Natural killer cell (primary cell): Measurements from ENCODE around the gene TAS2R9. TPM values are rescaled to one million over a fixed set of nuclear protein-coding genes. Genes with fewer than 3 reads are reported as not detected.

Experiments used
- ATAC-seq, 3 donors: fragments of 150-1000 bp in 2 of 3; fragments of 200-7000 bp in 1 of 3; cut with Tn5 transposase; 1 replicate in 1 of 3; 2 replicates in 2 of 3; pipeline ENCODE4 v1.10.0; 2021; ENCODE audit warnings: mild to moderate bottlenecking in 2 of 3, moderate library complexity in 2 of 3
- DNase-seq, 2 donors: peaks; one replicate each; pipeline versions ENCODE4 v3.0.0 to v3.0.0-alpha.2; 2013 to 2021; ENCODE audit warnings: mixed read lengths in 1 of 2
- H3K27ac ChIP-seq: one replicate; pipeline ENCODE4 v1.5.1; 2013; ENCODE audit warnings: mild to moderate bottlenecking, low read length
- H3K27me3 ChIP-seq: one replicate; pipeline ENCODE4 v1.6.1; 2013; ENCODE audit warnings: low read length; ENCODE audit not compliant: control insufficient read depth, insufficient read depth
- H3K36me3 ChIP-seq: one replicate; pipeline ENCODE4 v1.6.1; 2013; ENCODE audit warnings: low read length; ENCODE audit not compliant: control insufficient read depth, insufficient read depth
- H3K4me1 ChIP-seq: one replicate; pipeline ENCODE4 v1.6.1; 2013; ENCODE audit warnings: low read length; ENCODE audit not compliant: control insufficient read depth, insufficient read depth
- H3K4me3 ChIP-seq: one replicate; pipeline ENCODE4 v1.5.1; 2013; ENCODE audit warnings: low read length
- H3K9me3 ChIP-seq: one replicate; pipeline ENCODE4 v1.6.1; 2013; ENCODE audit warnings: low read length; ENCODE audit not compliant: control insufficient read depth, insufficient read depth
- H3K27ac Mint-ChIP-seq, 2 donors: one replicate each; pipeline ENCODE4 v1.8.0; 2022; ENCODE audit warnings: mild to moderate bottlenecking in 2 of 2, mixed read lengths in 2 of 2, moderate library complexity in 1 of 2
- H3K27me3 Mint-ChIP-seq, 2 donors: one replicate each; pipeline ENCODE4 v1.8.0; 2022; ENCODE audit warnings: low read depth in 2 of 2, mixed read lengths in 2 of 2
- H3K36me3 Mint-ChIP-seq: one replicate; pipeline ENCODE4 v1.8.0; 2022; ENCODE audit warnings: mixed read lengths
- H3K4me1 Mint-ChIP-seq, 2 donors: one replicate each; pipeline ENCODE4 v1.8.0; 2022; ENCODE audit warnings: mixed read lengths in 2 of 2
- H3K4me3 Mint-ChIP-seq: one replicate; pipeline ENCODE4 v1.8.0; 2022; ENCODE audit warnings: mild to moderate bottlenecking, moderate library complexity, mixed read lengths
- H3K9me3 Mint-ChIP-seq, 2 donors: one replicate each; pipeline ENCODE4 v1.8.0; 2022; ENCODE audit warnings: mixed read lengths in 2 of 2
- CTCF ChIP-seq: fragments of 200-600 bp; IDR thresholded peaks from one replicate; pipeline ENCODE4 v1.8.0; 2022; ENCODE audit warnings: antibody characterized with exemption
- WGBS: methylation state at CpG from one replicate; pipeline ENCODE4 v1.1.7; 2013; ENCODE audit warnings: missing lambda C conversion rate; ENCODE audit not compliant: insufficient coverage; 5-methylcytosine and 5-hydroxymethylcytosine counted together
- intact Hi-C: fragments of 100-400 bp; cut with micrococcal nuclease; formaldehyde crosslinking; loops from one replicate; pipeline ENCODE4 v1.14.2; 2022
- total RNA-seq, 4 donors: library from RNA; stranded (reverse); fragments of 120-200 nt in 1 of 4; gene quantifications; one replicate each; pipeline versions ENCODE4 v1.2.3 to v1.2.4, GENCODE V29; 2013 to 2022

The TAS2R9 gene
- total RNA-seq = not detected
- total RNA-seq (2013) = 0.65 TPM

- H3K4me1 Mint-ChIP-seq = no peaks in the 10 kb centered on the region
- H3K27me3 ChIP-seq = peaks cover 18% of the 10 kb centered on the region
- H3K27ac ChIP-seq = no peak within 1 kb of the TSS
- H3K9me3 Mint-ChIP-seq = no peaks in the 10 kb centered on the region
- H3K4me3 ChIP-seq = no peak within 1 kb of the TSS
- H3K27me3 Mint-ChIP-seq = peaks cover 25 to 75% of the 10 kb centered on the region in 2 donors
- no peak for DNase-seq
- H3K4me1 ChIP-seq = no peaks in the 10 kb centered on the region
- intact Hi-C loops = no loop called here
- H3K36me3 ChIP-seq = no peaks in the 10 kb centered on the region
- TF ChIP-seq CTCF = no peak
- no peak within 1 kb of the TSS for H3K27ac Mint-ChIP-seq
- H3K9me3 ChIP-seq = no peaks in the 10 kb centered on the region
- no peak for ATAC-seq
- H3K36me3 Mint-ChIP-seq = no peaks in the 10 kb centered on the region
- no peak within 1 kb of the TSS for H3K4me3 Mint-ChIP-seq
Measured at GRCh38 chr12:10810068-10810467, at the start of gene TAS2R9. TAS2R9 (minus strand) TSS chr12:10810168; CDS start chr12:10810075, 93 bp downstream.

GRCh38 chr12:10855807-10856206 is 45.8 kb upstream of the TAS2R9 start:
- Mint-ChIP-seq H3K36me3 (peaks cover 40% of the 10 kb centered on the region), H3K4me3 (no peak overlapping the region), H3K4me1 (peaks cover 26 to 37% of the 10 kb centered on the region in 2 donors), H3K27ac (no peak overlapping the region), H3K27me3 (no peaks in the 10 kb centered on the region), H3K9me3 (peaks cover 2 to 11% of the 10 kb centered on the region in 2 donors)
- H3K4me3 ChIP-seq = no peak overlapping the region
- peaks cover 6% of the 10 kb centered on the region for H3K4me1 ChIP-seq
- ATAC-seq (no peak), DNase-seq (no peak)
- TF ChIP-seq CTCF = no peak
- H3K9me3 ChIP-seq = peaks cover 29% of the 10 kb centered on the region
- H3K36me3 ChIP-seq = peaks cover 6% of the 10 kb centered on the region
- no peak overlapping the region for H3K27ac ChIP-seq
- intact Hi-C loops = no loop called here
- H3K27me3 ChIP-seq = no peaks in the 10 kb centered on the region
- 94% methylated on average over 2 of the region's 2 CpGs for WGBS

GRCh38 chr12:10853776-10854175 is 43.8 kb upstream of the TAS2R9 start:
- intact Hi-C loops = no loop called here
- no peaks in the 10 kb centered on the region for H3K27me3 Mint-ChIP-seq
- DNase-seq (no peak), ATAC-seq (no peak)
- Histone ChIP-seq H3K27me3 (no peaks in the 10 kb centered on the region), H3K4me1 (peaks cover 11% of the 10 kb centered on the region), H3K36me3 (peaks cover 5% of the 10 kb centered on the region), H3K9me3 (peaks cover 24% of the 10 kb centered on the region), H3K4me3 (no peak overlapping the region), H3K27ac (no peak overlapping the region)
- H3K9me3 Mint-ChIP-seq = peaks cover 0 to 11% of the 10 kb centered on the region in 2 donors
- 87% methylated on average over 2 of the region's 2 CpGs for WGBS
- H3K4me1 Mint-ChIP-seq = peaks cover 44 to 54% of the 10 kb centered on the region in 2 donors
- peaks cover 26% of the 10 kb centered on the region for H3K36me3 Mint-ChIP-seq
- no peak for TF ChIP-seq CTCF
- H3K27ac Mint-ChIP-seq = no peak overlapping the region
- no peak overlapping the region for H3K4me3 Mint-ChIP-seq

- no peak overlapping the region for H3K4me3 Mint-ChIP-seq
- no peaks in the 10 kb centered on the region for H3K27me3 ChIP-seq
- H3K4me1 ChIP-seq = peaks cover 11% of the 10 kb centered on the region
- H3K9me3 ChIP-seq = peaks cover 9% of the 10 kb centered on the region
- peaks cover 15% of the 10 kb centered on the region for H3K36me3 Mint-ChIP-seq
- ATAC-seq = peak in 2 of 3 donors; percentile 58 to 62
- no peak overlapping the region for H3K27ac ChIP-seq
- H3K36me3 ChIP-seq = no peaks in the 10 kb centered on the region
- peak overlapping the region; percentile 35 to 77 for H3K27ac Mint-ChIP-seq
- H3K9me3 Mint-ChIP-seq = no peaks in the 10 kb centered on the region
- no peak overlapping the region for H3K4me3 ChIP-seq
- intact Hi-C loops = no loop called here
- H3K4me1 Mint-ChIP-seq = peaks cover 44 to 54% of the 10 kb centered on the region in 2 donors
- H3K27me3 Mint-ChIP-seq = no peaks in the 10 kb centered on the region
- peak in 1 of 2 donors; percentile 4 for DNase-seq
- 97% methylated on average over 2 of the region's 4 CpGs for WGBS
- TF ChIP-seq CTCF = no peak
Measured at GRCh38 chr12:10851243-10851858, 41.4 kb upstream of the TAS2R9 start.
